ENCODE data around the gene TTC39C.
A peak's percentile ranks its signal among the peaks of the same experiment; 100 is the strongest.

Gene TTC39C

DNA sequence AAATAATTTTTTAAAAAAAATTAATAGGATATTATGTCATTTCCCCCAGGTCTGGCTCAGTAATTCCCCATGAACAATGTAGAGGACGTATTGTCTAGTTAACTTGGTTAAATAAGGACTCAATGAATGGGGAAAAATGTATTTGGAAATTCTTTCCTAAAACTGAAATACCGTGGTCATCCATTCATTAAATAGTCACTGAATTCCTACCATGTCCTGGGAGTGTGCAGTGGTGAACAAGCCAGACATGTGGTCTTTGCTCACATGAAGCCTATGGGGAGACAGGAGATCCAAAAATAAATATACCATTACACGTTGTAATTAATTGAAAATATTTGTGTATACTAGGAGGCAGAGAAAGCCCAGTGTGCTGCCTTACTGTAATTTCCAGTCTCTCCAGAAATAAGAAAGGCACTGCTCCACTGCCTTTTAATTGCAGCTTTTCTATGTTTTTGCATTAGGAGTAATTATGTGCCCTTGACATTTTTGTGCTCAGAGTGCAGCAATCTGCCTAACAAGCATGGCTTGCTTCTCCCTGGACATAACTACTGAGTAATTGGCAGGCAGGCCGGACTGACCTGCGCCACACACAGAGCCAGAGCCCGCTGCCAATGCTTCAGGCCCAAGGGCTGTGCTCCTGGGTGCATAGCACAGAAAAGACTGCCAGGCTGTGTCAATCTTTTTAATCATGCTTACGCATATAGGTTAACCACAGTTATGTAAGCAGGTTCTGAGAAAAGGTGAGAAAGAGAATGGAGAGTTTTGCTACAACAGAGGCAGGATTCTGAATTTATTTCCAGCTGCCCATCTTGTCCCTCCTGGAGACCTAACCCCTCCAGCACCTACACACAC is 22.2 kb upstream of the TTC39C start:
- DNase-seq (ENCODE audit: low spot score) = no peak

DNA sequence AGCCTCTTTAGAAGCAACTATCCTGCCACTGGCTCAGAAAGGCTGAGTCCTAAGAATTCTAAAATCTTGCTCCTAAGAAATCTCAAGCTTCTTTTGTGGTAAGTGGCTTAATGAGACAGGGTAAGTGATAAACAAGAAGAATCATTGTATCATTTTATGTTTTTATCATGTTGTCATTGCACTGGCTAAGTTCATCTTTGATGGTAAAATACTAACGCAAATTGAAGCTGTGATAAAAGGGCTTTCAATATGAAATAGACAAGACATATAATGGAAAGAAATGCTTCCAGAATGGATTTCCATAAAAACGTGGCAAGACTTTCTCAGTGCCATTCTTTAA is 21.6 kb upstream of the TTC39C start:
- no peak for DNase-seq (ENCODE audit: low spot score)

- no peak for DNase-seq (ENCODE audit: low spot score)
These were observed 20.1 kb upstream of the TTC39C start for GRCh38 chr18:23994361-23994902.

GRCh38 chr18:23995180-23995579 is 19.4 kb upstream of the TTC39C start:
- DNase-seq (ENCODE audit: low spot score) = no peak

GRCh38 chr18:23998018-23998417 is 16.5 kb upstream of the TTC39C start:
- no peak for DNase-seq (ENCODE audit: low spot score)

DNA sequence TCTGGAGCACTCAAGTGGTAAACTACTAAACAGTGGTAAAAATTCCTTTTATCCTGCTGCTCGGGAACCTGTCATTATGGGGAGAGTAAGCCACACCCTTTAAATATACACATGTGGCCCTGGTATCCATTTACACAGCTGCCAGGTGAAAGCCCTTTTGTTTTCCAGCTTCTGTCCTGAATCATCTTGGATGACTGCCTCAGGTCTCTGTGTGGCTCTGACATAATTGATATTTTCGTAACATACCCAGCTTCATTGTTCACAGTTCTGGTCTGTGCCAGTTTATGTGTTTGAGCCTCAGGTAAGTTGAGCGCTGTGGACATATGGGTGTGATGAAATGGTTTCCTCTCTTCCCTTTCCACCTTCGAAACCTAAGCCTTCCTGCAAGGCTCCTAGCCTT is 15.7 kb upstream of the TTC39C start:
- no peak for DNase-seq (ENCODE audit: low spot score)

DNA sequence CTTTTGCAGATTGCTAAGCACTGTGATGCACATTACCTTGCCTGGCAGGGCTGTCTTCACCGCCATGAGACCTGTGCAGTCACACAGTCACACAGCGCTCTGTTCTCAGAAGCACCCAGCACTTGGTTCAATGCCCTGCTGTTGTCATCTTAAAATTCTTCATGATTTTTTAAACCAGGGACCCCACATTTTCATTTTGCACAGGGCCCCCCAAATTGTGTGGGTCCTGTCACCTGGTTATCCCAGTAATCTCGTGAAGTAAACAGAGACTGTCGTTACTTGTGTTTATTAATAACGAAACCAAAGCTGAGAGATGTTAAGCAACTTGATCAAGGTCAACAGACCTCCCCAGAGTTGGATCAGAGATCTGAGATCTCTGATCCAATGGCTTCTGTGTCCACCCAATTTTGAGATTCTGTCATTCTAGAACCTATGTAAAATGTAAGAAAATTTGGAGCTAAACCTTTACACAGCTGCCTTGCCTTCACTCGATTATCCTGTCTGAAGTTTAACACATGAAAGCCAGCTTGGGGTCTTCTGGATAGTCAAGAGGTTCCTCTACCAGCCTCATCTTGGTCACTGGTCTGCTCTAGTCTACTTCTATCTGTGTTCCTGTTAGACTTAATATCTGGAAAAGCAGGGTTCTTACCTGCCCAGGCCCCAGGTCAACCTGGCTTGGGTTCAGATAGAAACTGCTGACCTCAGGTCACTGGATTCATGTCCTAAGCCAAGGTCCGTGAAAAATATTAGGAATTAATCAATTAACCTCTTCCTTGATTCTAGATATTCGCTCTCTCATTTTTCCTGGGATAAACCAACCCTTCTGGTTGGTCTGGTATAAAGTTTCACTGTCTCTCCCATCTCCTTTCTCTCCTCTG is 13.7 kb upstream of the TTC39C start:
- no peak for DNase-seq (ENCODE audit: low spot score)

DNA sequence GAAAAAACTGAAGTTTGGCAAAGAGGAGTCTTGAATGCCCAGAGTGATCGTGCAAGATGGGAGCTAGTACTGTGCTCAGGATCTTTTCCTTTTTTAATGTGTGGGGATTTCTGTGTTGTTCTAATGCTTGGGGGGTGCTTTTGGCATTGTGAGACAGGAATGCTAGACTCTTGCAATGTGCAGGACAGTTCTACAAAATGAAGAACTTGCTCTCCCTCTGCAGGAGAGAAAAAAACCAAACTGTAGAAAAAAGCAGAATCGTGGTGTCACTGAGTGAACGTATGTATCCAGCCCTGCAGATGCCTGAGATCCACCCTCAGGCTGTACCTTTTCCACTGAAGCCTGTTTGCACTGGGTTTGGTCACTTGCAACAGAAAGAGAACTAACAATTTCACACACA is 12.1 kb upstream of the TTC39C start:
- DNase-seq (ENCODE audit: low spot score) = no peak

DNA sequence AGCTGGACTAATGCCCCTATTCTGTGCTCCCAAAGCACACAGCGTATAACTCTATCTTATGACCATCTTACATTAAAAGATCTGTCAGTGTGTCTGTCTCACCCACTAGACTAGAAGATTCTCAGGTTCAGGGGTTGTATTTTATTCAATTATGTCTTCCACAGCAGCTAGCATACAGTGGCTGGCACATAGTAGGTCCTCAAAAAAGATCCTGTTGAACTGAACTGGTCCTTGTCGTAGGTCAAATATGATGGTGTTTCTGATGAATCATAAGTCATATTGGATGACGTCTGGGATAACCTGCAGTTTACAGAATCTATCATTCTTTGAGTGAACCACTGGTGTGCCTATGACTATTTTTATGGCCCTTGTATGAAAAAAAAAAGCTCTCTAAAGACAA is 11.3 kb upstream of the TTC39C start:
- no peak for DNase-seq (ENCODE audit: low spot score)

DNA sequence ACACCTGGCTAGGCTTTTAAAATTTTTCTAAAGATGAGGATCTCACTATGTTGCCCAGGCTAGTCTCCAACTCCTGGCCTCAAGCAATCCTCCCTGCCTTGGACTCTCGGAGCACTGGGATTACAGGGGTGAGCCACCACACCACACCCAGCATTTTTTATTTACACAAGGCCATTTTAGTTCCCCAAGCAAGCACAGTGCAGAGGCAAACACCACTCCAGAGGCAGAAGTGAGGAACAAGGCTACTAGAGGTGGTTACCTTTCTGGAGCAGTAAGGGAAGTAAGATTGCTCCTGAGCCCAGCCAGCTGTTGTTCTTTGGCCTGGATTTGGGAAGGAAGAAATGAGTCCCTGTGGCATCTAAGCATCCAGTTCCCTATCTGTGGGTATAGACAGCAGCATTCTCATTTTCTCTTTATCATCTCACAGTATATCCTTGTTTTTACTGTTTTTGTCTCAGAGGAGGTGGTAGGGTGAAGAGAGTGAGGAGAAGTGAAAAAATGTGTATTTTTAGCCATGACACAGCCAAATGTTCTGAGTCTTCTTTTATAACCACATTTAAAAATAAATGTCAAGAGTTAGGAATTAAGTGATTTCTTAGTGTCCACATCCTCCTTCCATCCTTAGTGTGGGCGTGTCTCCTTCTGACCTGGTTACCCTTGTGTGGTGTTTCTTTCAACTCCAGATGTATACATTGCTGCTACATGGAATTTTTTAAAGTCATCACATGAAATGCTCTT is 10.5 kb upstream of the TTC39C start:
- no peak for DNase-seq (ENCODE audit: low spot score)

- DNase-seq (ENCODE audit: low spot score) = no peak
These were observed 7.7 kb upstream of the TTC39C start for GRCh38 chr18:24006712-24007313.

DNA sequence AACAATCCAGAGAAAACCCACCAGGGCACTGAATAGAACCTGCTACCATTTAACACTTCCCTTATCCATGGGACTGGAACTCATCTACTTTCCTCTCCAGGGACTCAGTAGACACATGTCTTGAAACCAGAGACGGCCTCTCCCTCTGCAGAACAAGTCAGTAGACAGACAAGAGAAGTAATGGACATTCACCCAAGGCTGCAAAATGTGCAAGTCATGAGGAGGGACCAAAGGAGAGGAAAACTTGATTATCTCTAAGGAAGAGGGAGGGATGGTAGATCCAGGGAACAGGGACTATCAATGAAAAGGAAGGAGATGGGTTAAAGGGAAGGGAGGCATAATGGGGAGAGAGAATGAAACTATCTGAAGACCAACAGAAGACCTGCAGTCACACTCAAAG is 5.3 kb upstream of the TTC39C start:
- DNase-seq (ENCODE audit: low spot score) = no peak

GRCh38 chr18:24009651-24010333 is 4.8 kb upstream of the TTC39C start:
- DNase-seq (ENCODE audit: low spot score) = no peak

DNA sequence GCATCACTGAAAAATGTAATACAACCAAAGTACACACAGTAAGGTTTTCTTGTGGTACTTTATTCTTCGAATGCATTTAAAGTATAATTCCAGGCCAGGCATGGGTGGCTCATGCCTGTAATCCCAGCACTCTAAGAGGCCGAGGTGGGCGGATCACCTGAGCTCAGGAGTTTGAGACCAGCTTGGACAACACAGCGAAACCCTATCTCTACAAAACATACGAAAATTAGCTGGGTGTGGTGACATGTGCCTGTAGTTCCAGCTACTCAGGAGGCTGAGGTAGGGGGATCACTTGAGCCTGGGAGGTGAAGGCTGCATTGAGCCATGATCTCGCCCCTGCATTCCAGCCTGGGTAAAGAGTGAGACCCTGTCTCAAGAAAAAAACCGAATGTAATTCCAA is 3.9 kb upstream of the TTC39C start:
- DNase-seq (ENCODE audit: low spot score) = no peak

- DNase-seq (ENCODE audit: low spot score) = no peak
These were observed 3.2 kb upstream of the TTC39C start for GRCh38 chr18:24011123-24011917.

DNA sequence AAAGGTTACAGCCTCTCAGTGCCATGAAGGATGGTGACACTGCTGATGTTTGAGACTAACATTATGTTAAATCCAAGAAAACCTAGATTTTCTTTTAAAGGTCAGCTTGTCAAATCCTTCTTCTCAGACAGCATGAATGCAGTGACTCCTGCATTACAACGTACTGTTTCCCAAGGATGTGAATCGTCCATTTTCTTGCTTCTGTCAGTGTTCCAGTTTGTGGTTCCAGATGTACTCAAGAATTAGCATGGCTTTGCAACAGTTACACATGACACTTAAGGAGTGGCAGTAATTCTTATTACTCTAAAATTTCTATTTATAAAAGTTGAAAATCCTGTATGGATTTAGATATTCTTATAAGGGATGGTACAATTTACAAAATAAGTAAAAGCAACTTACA is 1.5 kb upstream of the TTC39C start:
- no peak for DNase-seq (ENCODE audit: low spot score)

- DNase-seq (ENCODE audit: low spot score) = peak; percentile 84
These were observed 558 bp downstream of the TTC39C start for GRCh38 chr18:24014986-24015638.

- DNase-seq (ENCODE audit: low spot score) = no peak
These were observed 1.4 kb downstream of the TTC39C start for GRCh38 chr18:24015639-24016631.

- DNase-seq (ENCODE audit: low spot score) = no peak
These were observed 2.1 kb downstream of the TTC39C start for GRCh38 chr18:24016643-24017042.
